Neural progenitor cell (in vitro differentiated cells): ENCODE measurements around the gene UBFD1. TPM values are rescaled to one million over a fixed set of nuclear protein-coding genes. Genes with fewer than 3 reads are reported as not detected.

Experiments
- DNase-seq: peaks from one replicate; pipeline ENCODE4 v3.0.0-alpha.2; 2016; ENCODE audit warnings: low spot score
- H2AFZ ChIP-seq: fragments of 200-600 bp; sonication (generic); replicated peaks from 2 replicates; pipeline ENCODE4 v1.6.1; 2016; ENCODE audit warnings: antibody characterized with exemption
- H3F3A ChIP-seq: fragments of 200-600 bp; sonication (generic); 2 replicates; pipeline ENCODE4 v1.6.1; 2016; ENCODE audit warnings: antibody characterized with exemption, low read depth
- H3K27ac ChIP-seq: fragments of 200-600 bp; sonication (generic); 2 replicates; pipeline ENCODE4 v1.5.1; 2016; ENCODE audit warnings: mild to moderate bottlenecking
- H3K27me3 ChIP-seq: fragments of 200-600 bp; sonication (generic); 2 replicates; pipeline ENCODE4 v1.6.1; 2016; ENCODE audit warnings: mild to moderate bottlenecking, moderate library complexity
- H3K36me3 ChIP-seq: fragments of 200-600 bp; sonication (generic); 2 replicates; pipeline ENCODE4 v1.5.1; 2016
- H3K4me1 ChIP-seq: fragments of 200-600 bp; sonication (generic); 2 replicates; pipeline ENCODE4 v1.6.1; 2016; ENCODE audit warnings: mixed run types
- H3K4me2 ChIP-seq: fragments of 200-600 bp; sonication (generic); 2 replicates; pipeline ENCODE4 v1.6.1; 2016
- H3K4me3 ChIP-seq: fragments of 200-600 bp; sonication (generic); 2 replicates; pipeline ENCODE4 v1.5.1; 2016
- H3K79me2 ChIP-seq: fragments of 200-600 bp; sonication (generic); 2 replicates; pipeline ENCODE4 v1.6.1; 2016; ENCODE audit warnings: low read depth
- H3K9ac ChIP-seq: fragments of 200-600 bp; sonication (generic); 2 replicates; pipeline ENCODE4 v1.6.1; 2016
- H3K9me3 ChIP-seq: fragments of 200-600 bp; sonication (generic); 2 replicates; pipeline ENCODE4 v1.5.1; 2016; ENCODE audit warnings: low read depth
- H4K20me1 ChIP-seq: fragments of 200-600 bp; sonication (generic); 2 replicates; pipeline ENCODE4 v1.6.1; 2016; ENCODE audit warnings: low read depth
- H3K27ac Mint-ChIP-seq: 3 replicates; pipeline ENCODE4 v1.8.0; 2021; ENCODE audit warnings: mixed read lengths
- H3K27me3 Mint-ChIP-seq: 2 replicates; pipeline ENCODE4 v1.8.0; 2022; ENCODE audit warnings: low read depth, mild to moderate bottlenecking, inconsistent platforms, moderate library complexity, mixed read lengths; ENCODE audit not compliant: insufficient read depth
- H3K36me3 Mint-ChIP-seq: 3 replicates; pipeline ENCODE4 v1.8.0; 2021; ENCODE audit warnings: mixed read lengths
- H3K4me1 Mint-ChIP-seq: 3 replicates; pipeline ENCODE4 v1.8.0; 2021; ENCODE audit warnings: mixed read lengths
- H3K4me3 Mint-ChIP-seq: 3 replicates; pipeline ENCODE4 v1.8.0; 2021; ENCODE audit warnings: mild to moderate bottlenecking, moderate library complexity, mixed read lengths
- H3K9me3 Mint-ChIP-seq: 3 replicates; pipeline ENCODE4 v1.8.0; 2020; ENCODE audit warnings: mixed read lengths
- CTCF ChIP-seq: fragments of 200-600 bp; sonication (generic); IDR thresholded peaks from 2 replicates; pipeline ENCODE4 v1.5.1; 2017; ENCODE audit warnings: antibody characterized with exemption, mild to moderate bottlenecking
- EZH2 ChIP-seq: fragments of 200-600 bp; sonication (generic); IDR thresholded peaks from 2 replicates; pipeline ENCODE4 v1.6.1; 2017; ENCODE audit warnings: antibody characterized with exemption, mild to moderate bottlenecking, moderate library complexity
- EZH2phosphoT487 ChIP-seq: fragments of 200-600 bp; sonication (generic); IDR thresholded peaks from 2 replicates; pipeline ENCODE4 v1.6.1; 2017; ENCODE audit warnings: antibody characterized with exemption
- total RNA-seq: library from RNA; depleted of rRNA; stranded (reverse); fragments of >200 nt; gene quantifications from 2 replicates; pipeline ENCODE4 v1.2.3, GENCODE V29; 2015; ENCODE audit warnings: low replicate concordance

UBFD1 gene
- total RNA-seq, 1 donor from 2014 or later, result 64.9 TPM

GRCh38 chr16:23527961-23528643, 29.4 kb upstream of the UBFD1 start:
- no peaks in the 10 kb centered on the region for H3K9me3 ChIP-seq
- no peak overlapping the region for H3K9ac ChIP-seq
- TF ChIP-seq EZH2phosphoT487, result no peak
- TF ChIP-seq EZH2, result no peak
- no peak for TF ChIP-seq CTCF

DNA sequence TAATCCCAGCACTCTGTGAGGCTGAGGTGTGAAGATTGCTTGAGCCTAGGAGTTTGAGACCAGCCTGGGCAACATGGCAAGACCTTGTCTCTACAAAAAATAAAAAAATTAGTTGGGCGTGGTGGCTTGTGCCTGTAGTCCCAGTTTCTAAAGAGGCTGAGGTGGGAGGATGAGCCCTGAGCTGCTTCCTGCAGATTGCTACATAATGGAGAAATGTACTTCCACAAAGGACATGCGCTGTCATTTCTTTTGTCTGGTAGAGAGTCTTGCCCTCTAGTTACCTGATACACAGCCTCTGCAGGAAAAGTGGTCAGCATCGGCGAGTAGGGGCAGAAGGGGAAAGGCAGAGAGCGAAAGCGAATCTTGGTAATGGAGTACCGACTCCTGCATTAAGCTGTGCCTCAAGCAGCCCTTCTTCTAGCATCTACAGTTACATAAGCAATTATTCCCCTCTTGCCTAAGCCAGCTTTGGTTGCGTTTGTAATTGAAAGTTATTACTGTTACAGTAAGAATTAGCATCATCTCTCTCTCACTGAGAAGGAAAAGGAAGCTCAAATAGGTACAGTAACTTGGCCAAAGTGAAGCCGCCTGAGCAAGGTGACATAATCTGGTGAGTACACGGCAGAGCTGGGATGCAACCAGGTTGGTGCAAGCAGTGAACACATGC, 28.8 kb upstream of the UBFD1 start:
- Histone ChIP-seq H3K27ac (no peak overlapping the region), H3K27me3 (no peaks in the 10 kb centered on the region), H3K9me3 (no peaks in the 10 kb centered on the region), H3K4me1 (no peaks in the 10 kb centered on the region), H3K9ac (no peak overlapping the region), H2AFZ (no peak overlapping the region), H3K4me2 (no peak overlapping the region), H3F3A (no peaks in the 10 kb centered on the region), H3K79me2 (no peaks in the 10 kb centered on the region), H3K4me3 (no peak overlapping the region), H3K36me3 (no peaks in the 10 kb centered on the region), H4K20me1 (peaks cover 2% of the 10 kb centered on the region)
- no peak overlapping the region for H3K4me3 Mint-ChIP-seq
- no peaks in the 10 kb centered on the region for H3K27me3 Mint-ChIP-seq
- H3K4me1 Mint-ChIP-seq, result no peaks in the 10 kb centered on the region
- peak overlapping the region; percentile 11 for H3K27ac Mint-ChIP-seq
- H3K36me3 Mint-ChIP-seq, result peaks cover 13% of the 10 kb centered on the region
- no peak for TF ChIP-seq EZH2
- no peak for TF ChIP-seq EZH2phosphoT487
- TF ChIP-seq CTCF, result no peak
- no peaks in the 10 kb centered on the region for H3K9me3 Mint-ChIP-seq
- DNase-seq, result no peak

More at GRCh38 chr16:23527961-23528643, 29.4 kb upstream of the UBFD1 start:
- Histone ChIP-seq H3K27me3 (no peaks in the 10 kb centered on the region), H2AFZ (no peak overlapping the region), H3K4me2 (no peak overlapping the region), H3F3A (no peaks in the 10 kb centered on the region), H3K4me1 (no peaks in the 10 kb centered on the region), H3K27ac (no peak overlapping the region), H3K36me3 (no peaks in the 10 kb centered on the region), H3K79me2 (no peaks in the 10 kb centered on the region), H4K20me1 (no peaks in the 10 kb centered on the region), H3K4me3 (no peak overlapping the region)
- Mint-ChIP-seq H3K4me3 (no peak overlapping the region), H3K36me3 (peaks cover 17% of the 10 kb centered on the region), H3K4me1 (no peaks in the 10 kb centered on the region), H3K27ac (peak overlapping the region; percentile 11), H3K27me3 (no peaks in the 10 kb centered on the region), H3K9me3 (no peaks in the 10 kb centered on the region)
- peak; percentile 23 for DNase-seq

- DNase-seq, result no peak
- Histone ChIP-seq H3K4me1 (no peaks in the 10 kb centered on the region), H3K36me3 (no peaks in the 10 kb centered on the region), H2AFZ (no peak overlapping the region), H3K4me2 (no peak overlapping the region), H4K20me1 (peaks cover 5% of the 10 kb centered on the region), H3K9me3 (no peaks in the 10 kb centered on the region), H3K27ac (no peak overlapping the region), H3K79me2 (no peaks in the 10 kb centered on the region), H3K9ac (no peak overlapping the region), H3K4me3 (no peak overlapping the region), H3F3A (no peaks in the 10 kb centered on the region), H3K27me3 (no peaks in the 10 kb centered on the region)
- no peak overlapping the region for H3K27ac Mint-ChIP-seq
- peaks cover 10% of the 10 kb centered on the region for H3K36me3 Mint-ChIP-seq
- no peaks in the 10 kb centered on the region for H3K27me3 Mint-ChIP-seq
- no peaks in the 10 kb centered on the region for H3K4me1 Mint-ChIP-seq
- no peak overlapping the region for H3K4me3 Mint-ChIP-seq
- TF ChIP-seq EZH2 (no peak), CTCF (no peak), EZH2phosphoT487 (no peak)
- H3K9me3 Mint-ChIP-seq, result no peaks in the 10 kb centered on the region
These were observed 27.5 kb upstream of the UBFD1 start for GRCh38 chr16:23530062-23530461.
